WERI-Rb-1 (cell line): Measurements from ENCODE around the gene ZFYVE16.

Experiments used
- DNase-seq: peaks from one replicate; pipeline ENCODE4 v3.0.0-alpha.2; 2020
- H3K27ac ChIP-seq: fragments of 250-450 bp; sonication (Bioruptor Pico); 2 replicates; pipeline ENCODE4 v1.5.1; 2020; ENCODE audit warnings: mild to moderate bottlenecking, moderate library complexity
- H3K27me3 ChIP-seq: fragments of 250-450 bp; sonication (Bioruptor Pico); 2 replicates; pipeline ENCODE4 v1.5.1; 2021; ENCODE audit warnings: mild to moderate bottlenecking, low read depth, moderate library complexity; ENCODE audit not compliant: insufficient read depth, severe bottlenecking
- H3K36me3 ChIP-seq: fragments of 250-450 bp; sonication (Bioruptor Pico); 2 replicates; pipeline ENCODE4 v1.5.1; 2020; ENCODE audit warnings: mild to moderate bottlenecking, moderate library complexity
- H3K4me3 ChIP-seq: 2 replicates; pipeline ENCODE4 v1.5.1; 2011; ENCODE audit warnings: low read depth, mild to moderate bottlenecking, control low read depth, low read length
- H3K9me3 ChIP-seq: fragments of 250-450 bp; sonication (Bioruptor Pico); 2 replicates; pipeline ENCODE4 v1.5.1; 2021; ENCODE audit warnings: mild to moderate bottlenecking, moderate library complexity; ENCODE audit not compliant: severe bottlenecking
- TF ChIP-seq, protein P1 (sequence below): IDR thresholded peaks from 2 replicates; pipeline ENCODE4 v1.5.1; 2011; ENCODE audit warnings: low read depth, mild to moderate bottlenecking, control low read depth, inconsistent platforms, low read length

The ZFYVE16 gene

DNA sequence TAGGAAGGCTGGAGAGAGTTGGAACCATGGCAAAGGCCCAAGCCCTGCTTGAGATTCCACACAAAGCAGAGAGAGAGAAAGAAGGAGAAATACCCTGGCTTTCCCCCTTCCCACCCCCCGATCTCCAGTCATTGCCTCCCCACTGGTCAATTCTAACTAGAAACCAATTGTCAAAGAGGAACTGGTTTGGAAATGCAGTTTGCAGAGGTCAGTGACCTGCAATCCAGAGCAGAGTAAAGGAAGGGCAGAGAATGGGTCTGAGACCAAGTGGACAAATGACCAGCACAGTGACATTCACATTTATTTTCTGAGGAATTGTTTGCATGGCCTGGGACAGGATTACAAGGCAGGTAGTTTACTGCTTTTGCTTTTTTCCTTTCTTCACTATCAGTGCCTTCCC lies 37.5 kb upstream of the ZFYVE16 start:
- Histone ChIP-seq H3K9me3 (peaks cover 3% of the 10 kb centered on the region), H3K27ac (peak overlapping the region; percentile 58), H3K36me3 (no peaks in the 10 kb centered on the region), H3K4me3 (no peak overlapping the region), H3K27me3 (no peaks in the 10 kb centered on the region)
- TF ChIP-seq, protein P1, sequence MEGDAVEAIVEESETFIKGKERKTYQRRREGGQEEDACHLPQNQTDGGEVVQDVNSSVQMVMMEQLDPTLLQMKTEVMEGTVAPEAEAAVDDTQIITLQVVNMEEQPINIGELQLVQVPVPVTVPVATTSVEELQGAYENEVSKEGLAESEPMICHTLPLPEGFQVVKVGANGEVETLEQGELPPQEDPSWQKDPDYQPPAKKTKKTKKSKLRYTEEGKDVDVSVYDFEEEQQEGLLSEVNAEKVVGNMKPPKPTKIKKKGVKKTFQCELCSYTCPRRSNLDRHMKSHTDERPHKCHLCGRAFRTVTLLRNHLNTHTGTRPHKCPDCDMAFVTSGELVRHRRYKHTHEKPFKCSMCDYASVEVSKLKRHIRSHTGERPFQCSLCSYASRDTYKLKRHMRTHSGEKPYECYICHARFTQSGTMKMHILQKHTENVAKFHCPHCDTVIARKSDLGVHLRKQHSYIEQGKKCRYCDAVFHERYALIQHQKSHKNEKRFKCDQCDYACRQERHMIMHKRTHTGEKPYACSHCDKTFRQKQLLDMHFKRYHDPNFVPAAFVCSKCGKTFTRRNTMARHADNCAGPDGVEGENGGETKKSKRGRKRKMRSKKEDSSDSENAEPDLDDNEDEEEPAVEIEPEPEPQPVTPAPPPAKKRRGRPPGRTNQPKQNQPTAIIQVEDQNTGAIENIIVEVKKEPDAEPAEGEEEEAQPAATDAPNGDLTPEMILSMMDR, result no peak
- DNase-seq, result no peak

DNA sequence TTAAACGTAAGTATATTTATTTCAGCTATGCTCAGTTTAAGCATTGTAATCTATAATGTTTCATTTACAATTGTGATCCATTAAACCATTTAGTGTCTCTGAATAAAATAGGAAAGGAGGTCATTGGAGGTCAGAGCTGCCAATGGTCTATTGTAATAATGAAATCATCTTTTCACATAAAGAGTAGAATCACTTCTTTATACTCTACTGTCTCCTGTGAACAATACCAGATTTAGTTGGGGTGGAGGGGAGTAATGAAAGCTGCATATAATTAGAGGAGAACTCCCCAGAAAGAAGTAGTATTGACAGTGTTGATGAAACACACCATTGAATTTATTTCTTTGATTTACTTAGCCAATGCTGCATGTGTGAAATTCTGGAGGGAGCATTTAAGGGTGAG lies 35.1 kb upstream of the ZFYVE16 start:
- Histone ChIP-seq H3K27ac (no peak overlapping the region), H3K36me3 (no peaks in the 10 kb centered on the region), H3K27me3 (no peaks in the 10 kb centered on the region), H3K4me3 (no peak overlapping the region), H3K9me3 (peaks cover 3% of the 10 kb centered on the region)
- no peak for DNase-seq
- TF ChIP-seq, protein P1, result no peak

DNA sequence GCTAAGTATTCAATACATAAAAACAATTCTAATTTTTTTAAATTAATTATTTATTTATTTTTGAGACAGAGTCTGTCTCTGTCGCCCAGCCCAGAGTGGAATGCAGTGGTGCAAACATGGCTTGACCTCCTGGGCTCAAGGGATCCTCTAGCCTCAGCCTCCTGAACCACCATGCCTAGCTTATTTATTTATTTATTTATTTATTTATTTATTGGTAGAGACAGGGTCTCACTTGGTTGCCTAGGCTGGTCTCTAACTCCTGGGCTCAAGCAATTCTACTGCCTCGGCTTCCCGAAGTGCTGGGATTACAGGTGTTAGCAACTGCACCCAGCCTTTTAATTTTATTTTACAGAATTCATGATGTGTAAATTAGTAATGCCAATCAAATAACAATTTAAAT lies 33.7 kb upstream of the ZFYVE16 start:
- Histone ChIP-seq H3K27me3 (no peaks in the 10 kb centered on the region), H3K36me3 (no peaks in the 10 kb centered on the region), H3K27ac (no peak overlapping the region), H3K4me3 (no peak overlapping the region), H3K9me3 (peaks cover 3% of the 10 kb centered on the region)
- TF ChIP-seq, protein P1, result no peak
- no peak for DNase-seq

DNA sequence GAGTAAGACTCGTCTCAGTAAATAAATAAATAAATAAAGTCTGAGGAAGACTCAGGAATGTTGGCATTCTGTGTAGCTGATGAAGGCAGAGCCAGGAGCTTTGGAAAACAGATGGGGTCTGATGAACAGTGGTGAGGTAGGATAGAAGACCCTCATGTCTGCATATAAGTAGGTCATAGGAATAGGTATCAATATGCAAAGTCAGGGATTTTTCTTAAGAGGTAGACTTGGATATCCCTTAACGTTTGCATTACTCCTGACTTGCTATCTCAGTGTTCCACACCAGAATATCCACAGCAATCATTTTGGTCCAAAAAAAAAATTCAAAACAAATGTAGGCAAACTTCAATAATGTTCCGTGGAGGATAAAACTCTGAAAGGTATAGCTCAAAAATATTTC lies 31.3 kb upstream of the ZFYVE16 start:
- no peaks in the 10 kb centered on the region for H3K27me3 ChIP-seq
- TF ChIP-seq, protein P1, result no peak
- H3K27ac ChIP-seq, result no peak overlapping the region
- H3K9me3 ChIP-seq, result peaks cover 3% of the 10 kb centered on the region
- H3K4me3 ChIP-seq, result no peak overlapping the region
- H3K36me3 ChIP-seq, result no peaks in the 10 kb centered on the region
- DNase-seq, result no peak

DNA sequence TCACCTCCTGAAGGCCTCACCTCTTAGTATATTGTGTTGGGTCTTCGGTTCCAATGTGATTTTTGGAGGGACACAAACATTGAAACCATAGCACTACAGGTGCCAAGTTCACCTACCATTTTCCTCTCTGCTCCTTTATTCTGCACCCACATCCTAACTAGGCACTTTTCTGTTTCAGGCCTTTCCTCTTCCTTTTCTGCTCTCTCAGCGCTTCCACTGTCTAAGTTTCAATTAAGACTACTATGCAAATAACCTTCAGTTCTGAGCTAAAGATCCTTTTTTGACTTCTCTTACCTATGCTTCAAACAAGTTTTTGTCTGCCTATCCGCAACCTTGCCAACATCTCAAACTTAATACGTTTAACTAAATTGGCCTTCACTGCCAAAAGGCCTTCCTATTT lies 25.4 kb upstream of the ZFYVE16 start:
- TF ChIP-seq, protein P1, result no peak
- no peaks in the 10 kb centered on the region for H3K36me3 ChIP-seq

DNA sequence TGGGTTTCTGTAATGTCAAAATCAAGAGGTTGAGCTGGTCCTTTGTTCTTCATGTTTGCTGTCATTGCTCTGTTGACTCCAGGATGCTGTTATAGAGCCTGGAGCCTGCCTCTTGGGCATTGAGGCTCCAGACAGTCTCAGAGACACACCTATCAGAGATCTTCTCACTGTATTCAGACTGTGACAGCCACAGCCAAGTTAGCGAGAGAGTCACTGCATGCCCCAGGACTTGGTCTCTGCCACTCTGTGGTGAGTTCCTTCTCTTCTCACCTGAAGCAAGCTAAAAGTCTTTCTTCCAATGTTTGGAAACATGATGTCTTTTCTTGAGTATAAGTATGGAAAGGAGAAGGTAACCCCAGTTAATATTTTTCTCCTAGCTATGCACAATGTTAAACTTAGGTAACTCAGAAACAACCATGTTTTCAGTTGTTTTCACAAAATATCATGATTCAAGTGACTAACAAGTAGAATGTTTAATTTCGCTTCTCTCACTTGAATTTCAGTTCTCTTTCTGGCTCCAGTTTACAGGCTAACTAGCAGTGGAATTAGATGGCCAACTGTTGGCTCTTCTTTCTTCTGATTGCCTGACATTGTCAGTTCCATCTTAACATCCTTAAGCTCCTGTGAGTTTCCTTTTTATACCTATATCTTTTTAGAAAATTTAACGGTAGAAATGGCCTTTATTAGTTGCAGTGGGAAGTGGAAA lies 20.6 kb upstream of the ZFYVE16 start:
- Histone ChIP-seq H3K27me3 (no peaks in the 10 kb centered on the region), H3K27ac (no peak overlapping the region), H3K36me3 (no peaks in the 10 kb centered on the region), H3K4me3 (no peak overlapping the region), H3K9me3 (peaks cover 6% of the 10 kb centered on the region)
- no peak for DNase-seq
- TF ChIP-seq, protein P1, result no peak

More for the DNA sequence above, 25.4 kb upstream of the ZFYVE16 start:
- Histone ChIP-seq H3K27me3 (no peaks in the 10 kb centered on the region), H3K27ac (no peak overlapping the region), H3K9me3 (no peaks in the 10 kb centered on the region), H3K4me3 (no peak overlapping the region)
- no peak for DNase-seq
